Activated T-cell treated with anti-CD3 and anti-CD28 coated beads, Interleukin-2, amount 50 U/mL, for 48 hours (primary cell): ENCODE data around the gene CCN2.
"Not testable (repeated sequence)": the region's sequence is repeated elsewhere in the genome, so short reads cannot be mapped to it uniquely, and the experiment has no call there.

Source experiments
- DNase-seq, 2 experiments: peaks; one replicate each; pipeline ENCODE4 v3.0.0-alpha.2; 2020

The CCN2 gene

DNA sequence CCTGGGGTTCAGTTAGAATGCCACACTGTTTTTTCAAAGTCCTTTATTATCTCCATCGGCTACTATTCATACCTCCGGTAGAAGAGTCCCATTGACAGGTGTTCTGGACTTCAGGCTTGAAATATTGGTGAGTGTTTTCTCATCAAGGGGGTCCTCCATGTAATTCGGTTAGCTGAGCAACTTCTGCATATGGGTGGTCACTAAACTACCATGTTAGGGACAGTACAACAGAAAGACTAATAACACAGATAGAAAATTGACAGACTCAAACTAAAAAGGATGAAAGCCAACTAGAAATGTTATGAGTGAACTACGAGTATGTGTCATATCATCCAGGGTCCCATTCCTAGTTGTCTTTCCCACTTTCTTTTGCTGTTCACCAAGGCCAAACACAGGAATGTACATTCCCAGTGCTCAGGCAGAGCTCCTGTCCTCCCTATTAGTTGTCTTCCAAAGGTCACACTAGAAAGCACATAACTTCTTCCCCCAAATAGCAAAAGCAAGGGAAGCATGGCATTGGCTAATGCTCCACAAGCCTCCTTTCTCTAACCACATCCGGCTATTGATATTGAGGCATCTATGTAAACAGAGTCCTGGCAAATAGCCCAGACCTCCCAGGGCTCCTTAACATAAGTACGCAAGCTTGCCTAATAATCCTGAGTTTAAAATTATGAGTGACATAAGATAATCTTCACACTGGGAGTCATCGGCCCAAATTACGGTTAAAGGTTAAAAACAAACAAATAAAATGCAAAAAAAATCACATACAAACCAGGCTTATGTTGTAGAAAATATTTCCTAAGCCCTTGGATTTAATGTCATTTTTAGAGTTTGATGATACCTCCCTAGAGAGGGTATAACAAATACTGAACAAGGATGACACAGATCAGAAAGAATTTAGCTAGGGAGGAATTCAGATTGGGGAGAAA is 13.2 kb downstream of the CCN2 start:
- DNase-seq: no peak

DNA sequence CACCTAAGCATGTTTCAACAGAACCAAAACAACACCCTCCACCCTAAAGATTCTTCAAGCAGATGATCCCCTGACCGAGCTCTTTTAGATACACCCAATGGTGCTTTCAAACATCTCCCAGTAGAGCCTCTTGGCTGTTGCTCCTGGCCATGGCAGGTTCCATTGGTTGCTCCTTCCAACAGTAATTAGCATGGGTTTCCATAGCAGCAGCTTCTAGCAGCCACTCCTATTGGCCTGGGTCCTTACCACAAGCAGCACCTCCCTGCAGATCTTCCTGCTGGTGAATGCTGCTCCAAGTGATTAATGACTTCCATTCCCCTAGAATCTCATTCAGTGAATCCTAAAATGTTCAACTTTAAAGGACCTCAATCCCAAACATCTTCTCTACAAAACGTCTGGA is 13.9 kb downstream of the CCN2 start:
- no peak for DNase-seq

DNA sequence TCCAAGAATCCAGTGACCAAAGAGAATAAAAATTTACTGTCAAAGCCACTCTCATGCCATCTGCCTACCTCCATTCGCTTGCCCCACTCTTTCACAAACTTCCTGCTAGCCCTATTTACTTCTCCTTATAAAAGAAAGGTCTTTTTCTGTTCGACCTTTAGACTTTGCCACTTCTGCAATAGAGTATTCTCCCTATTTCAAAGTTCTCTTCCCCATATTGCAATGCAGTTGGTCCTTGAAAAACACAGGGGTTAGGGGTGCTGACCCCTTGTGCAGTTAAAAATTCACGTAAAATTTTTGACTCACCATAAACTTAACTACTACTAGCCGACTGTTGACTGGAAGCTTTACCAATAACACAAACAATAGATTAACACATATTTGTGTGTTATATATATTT is 15.0 kb downstream of the CCN2 start:
- DNase-seq: no peak

DNA sequence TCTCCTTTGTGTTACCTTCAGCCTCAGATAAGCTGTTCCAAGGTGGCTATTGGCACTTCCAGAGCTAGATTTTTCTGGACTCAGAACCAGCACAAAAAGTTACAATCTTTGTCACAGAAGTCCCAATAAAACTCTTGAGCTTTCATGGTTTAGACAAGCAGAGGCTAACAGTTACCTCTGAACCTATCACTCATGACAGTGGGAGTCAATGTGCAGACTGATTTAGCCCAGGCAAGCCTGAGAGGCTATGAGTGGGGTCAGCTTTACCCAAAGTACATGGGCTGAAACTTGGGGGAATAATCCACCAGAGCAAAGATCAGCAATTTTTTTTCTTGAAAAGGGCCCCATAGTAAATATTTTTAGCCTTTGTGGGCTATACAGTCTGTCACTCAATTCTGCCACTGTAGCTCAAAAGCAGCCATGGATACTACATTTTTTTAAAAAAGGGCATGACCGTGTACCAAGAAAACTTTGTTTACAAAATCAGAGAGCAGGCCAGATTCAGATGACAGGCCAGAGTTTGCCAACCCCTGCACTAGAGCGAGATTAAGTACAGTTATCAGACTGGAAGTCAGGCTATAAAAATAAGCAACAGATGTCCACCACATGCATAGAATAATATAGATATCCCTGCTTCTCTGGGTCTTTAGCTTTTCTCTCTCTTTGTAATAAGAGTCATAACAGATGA is 20.0 kb downstream of the CCN2 start:
- DNase-seq: no peak

DNA sequence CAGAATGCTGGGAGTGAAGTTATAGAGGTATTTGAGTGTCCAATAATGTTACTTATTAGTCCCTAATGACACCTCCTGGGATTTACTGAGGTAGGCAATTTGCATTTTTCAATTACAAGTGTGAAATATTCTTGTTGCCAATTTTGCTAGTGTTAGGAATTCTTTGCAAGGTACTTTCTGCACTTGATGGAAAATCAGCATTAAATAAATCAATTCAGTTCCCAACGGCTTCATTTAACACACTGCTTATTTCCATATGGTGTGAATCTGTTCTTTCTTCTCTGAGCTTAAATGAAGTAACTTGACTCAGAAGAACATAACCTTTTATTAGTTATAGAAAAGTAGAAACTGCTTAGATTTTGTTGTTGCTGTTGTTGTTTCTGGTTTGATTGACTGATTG is 21.2 kb downstream of the CCN2 start:
- DNase-seq: no peak

DNA sequence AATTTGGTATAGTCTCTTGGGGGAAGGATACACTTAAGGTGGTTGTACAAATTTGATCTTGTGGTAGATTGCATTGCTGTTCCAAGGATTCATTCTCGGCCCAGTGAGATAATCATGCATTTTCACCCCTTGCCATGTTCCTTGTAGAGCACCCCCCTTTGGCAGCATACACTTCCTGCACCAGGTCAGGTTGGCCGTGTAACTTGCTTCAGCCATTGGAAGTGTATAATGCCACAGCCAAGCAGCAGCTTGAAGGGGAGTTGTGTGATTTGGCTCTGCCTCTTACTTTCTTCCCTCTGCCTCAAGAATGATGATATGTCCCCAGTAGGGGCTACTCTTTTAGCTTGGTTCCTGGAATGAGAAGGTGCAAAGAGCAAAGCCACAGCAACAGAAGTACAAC is 21.9 kb downstream of the CCN2 start:
- no peak for DNase-seq

DNA sequence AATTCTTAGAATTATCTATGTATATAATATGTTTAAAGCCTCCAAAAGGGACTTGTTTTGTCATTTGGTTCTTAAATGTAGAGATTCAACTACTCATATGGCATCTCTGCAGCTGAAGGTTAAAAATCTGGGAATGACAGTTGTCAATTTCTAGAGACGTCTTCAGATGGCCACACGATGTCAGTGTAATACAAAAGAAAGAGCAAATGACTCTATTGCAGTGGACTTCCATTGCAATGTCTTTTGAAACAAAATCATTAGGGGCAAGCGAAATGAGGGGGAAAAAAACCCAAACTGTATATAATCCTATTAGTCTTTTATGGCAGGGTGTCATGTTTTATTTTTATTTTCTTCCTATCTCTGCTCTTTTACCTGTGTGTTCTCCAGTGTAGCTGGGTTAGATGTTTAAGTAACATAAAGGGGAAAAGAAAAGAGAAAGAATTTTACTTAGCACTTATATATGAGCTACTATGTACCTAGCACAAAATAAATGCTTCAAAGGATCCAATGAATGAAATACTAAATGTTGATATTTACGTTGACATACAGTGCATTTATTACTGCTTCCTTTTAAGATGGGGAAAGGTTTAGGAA is 26.2 kb downstream of the CCN2 start:
- no peak for DNase-seq

DNA sequence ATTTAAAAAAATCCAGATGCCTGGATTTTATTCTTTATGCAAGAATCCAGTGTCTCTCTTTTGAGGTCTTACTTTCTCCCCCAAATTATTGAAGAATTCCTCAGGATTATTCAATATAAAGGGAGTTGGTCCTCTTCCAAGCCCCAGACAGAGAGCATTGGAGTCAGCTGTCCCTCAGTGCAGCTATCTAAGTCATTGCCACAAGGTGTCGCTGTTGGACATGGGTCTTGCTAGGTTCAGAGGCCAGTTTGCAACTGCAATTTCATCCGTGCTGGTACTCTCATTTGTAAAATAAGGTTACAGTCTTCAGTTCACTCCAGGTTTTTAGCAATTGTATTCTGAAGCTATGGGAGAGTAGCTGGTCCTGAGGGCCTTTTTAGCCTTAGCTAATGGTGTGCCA is 27.8 kb downstream of the CCN2 start:
- DNase-seq: peak; percentile 62 to 66

DNA sequence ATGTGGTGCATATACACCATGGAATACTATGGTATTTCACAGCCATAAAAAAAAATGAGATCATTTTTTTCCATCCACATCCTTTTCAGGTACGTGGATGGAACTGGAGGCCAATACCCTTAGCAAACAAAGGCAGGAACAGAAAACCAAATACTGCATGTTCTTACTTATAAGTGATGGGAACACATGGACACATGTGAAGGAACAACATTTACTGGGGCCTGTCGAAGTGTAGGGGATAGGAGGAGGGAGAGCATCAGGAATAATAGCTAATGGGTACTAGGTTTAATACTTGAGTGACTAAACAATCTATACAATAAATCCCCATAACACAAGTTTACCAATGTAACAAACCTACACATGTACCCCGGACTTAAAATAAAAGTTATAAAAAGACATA is 30.5 kb downstream of the CCN2 start:
- no peak for DNase-seq

DNA sequence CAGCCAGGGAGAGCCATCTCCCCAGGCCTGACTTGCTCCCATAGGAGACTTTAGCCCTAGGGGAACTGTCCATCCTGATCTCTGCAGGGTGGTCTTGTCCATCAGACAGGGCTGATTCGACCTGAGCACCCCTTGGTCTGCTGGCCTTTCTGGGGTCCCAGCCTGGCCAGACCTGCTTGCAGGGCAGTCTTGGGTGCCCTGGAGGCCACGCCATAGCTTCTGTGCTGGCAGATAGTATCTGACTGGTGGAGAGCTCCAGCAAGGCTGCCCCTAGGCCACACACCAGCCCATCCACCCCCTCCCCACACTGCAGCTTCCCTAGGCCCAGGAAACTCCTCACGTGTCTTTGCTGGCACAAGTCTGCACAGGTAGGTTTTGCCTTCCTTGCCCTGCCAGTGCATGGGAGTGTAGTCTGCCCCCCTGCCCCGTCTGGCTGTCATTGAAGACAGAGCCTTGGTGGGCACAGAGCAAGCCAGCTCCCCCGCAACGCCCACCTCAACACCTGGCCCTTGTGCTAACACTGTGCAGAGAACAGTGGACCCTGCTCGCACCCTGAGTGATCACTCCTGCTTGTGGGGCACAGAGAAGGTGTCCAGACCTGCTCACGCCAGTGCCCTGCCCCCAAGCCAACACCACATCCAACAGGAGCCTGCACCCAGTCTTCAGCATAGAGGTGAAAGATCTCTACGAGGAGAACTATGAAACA is 32.4 kb downstream of the CCN2 start:
- no peak for DNase-seq

DNA sequence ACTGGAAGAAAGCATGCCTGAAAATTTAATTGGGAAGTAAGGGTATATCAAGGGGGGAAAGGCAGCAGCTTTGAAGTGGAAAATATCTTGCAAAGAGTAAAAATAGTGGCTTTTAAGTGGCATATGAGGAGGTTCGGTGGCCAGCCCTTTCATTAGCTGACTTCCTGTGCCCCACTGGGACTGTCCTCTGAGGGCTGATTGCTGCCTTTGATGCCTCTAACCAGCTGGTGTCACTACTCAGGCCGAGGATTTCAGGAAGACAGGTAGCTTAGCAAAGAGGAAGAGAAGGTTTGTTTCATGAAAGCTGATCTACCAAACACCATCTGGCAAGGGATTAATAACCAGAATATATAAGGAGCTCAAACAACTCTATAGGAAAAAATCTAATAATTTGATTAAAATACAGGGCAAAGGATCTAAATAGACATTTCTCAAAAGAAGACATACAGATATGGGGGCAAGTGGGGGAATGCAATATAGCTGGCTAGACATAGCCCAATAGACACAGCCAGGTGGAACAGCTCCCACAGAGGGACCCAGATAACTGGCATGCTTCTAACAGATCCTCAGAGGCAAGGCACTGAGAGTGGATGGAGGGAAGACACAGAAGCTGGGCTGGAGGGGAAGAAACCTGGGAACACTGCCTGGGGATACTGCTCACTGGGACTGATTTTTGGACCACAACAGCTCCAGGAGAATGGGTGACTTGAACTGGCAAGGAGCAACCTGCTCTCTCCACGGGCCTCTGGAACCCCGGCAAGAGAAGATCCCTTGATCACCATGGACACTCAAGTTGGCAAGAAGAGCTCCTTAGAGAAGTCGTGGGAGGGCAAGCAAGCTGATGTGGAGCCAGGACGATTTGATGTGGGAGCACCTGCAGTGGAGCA is 33.2 kb downstream of the CCN2 start:
- no peak for DNase-seq

DNA sequence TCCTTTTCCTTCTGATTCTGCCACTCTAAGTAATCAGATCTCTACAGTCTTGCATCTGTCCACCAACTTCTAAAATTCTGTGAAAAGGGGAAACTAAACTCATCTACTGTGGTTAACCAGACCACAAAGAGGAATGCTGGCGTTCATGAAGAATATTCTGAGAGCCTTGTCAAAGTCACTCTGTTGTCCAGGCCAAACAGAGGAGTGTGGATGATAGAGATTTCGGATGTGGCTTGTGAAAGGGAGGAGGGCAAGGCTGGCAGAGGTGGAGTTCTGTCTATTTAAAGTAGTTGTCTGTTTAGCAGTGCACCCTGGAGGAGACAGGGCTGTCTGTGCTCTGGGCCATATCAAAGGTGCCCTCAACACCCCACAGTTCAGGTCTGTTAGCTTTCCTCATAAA is 33.9 kb downstream of the CCN2 start:
- DNase-seq: no peak

DNA sequence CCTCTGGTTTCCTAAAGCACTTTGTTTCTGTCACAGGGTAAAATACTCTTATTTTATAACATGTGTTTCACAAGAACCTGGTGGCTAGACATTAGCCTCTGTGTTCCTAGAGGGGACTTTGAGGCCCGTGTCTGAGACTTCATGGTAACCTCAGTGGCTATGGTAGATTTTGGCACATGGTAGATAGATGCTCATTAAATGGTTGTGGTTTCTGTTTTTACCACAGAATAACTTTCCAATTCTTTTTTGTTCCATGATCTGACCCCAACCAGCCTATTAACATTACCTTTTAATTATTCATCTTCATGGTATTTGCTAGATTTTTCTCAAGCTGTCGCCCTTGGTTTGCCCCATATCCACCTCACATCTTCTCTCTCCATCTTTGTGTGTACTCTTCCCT is 34.3 kb downstream of the CCN2 start:
- DNase-seq: no peak

DNA sequence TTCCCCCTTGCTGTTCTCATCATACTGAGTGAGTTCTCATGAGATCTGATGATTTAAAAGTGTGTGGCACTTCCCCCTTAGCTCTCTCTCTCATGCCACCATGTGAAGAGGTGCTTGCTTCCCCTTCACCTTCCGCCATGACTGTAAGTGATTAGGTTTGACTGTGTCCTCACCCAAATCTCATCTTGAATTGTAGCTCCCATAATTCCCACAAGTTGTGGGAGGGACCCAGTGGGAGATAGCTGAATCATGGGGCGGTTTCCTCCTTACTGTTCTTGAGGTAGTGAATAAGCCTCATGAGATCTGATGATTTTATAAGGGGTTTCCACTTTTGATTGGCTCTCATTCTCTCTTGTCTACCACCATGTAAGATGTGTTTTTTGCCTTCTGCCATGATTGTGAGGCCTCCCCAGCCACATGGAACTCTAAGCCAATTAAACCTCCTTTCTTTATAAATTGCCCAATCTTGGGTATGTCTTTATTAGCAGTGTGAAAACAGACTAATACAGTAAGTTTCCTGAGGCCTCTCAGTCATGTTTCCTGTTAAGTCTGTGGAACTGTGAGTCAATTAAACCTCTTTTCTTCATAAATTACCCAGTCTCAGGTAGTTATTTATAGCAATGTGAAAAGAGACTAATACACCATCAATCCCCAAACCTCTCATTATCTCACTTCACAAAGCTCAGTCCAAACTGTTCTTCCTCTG is 34.9 kb downstream of the CCN2 start:
- DNase-seq: not testable (repeated sequence)

DNA sequence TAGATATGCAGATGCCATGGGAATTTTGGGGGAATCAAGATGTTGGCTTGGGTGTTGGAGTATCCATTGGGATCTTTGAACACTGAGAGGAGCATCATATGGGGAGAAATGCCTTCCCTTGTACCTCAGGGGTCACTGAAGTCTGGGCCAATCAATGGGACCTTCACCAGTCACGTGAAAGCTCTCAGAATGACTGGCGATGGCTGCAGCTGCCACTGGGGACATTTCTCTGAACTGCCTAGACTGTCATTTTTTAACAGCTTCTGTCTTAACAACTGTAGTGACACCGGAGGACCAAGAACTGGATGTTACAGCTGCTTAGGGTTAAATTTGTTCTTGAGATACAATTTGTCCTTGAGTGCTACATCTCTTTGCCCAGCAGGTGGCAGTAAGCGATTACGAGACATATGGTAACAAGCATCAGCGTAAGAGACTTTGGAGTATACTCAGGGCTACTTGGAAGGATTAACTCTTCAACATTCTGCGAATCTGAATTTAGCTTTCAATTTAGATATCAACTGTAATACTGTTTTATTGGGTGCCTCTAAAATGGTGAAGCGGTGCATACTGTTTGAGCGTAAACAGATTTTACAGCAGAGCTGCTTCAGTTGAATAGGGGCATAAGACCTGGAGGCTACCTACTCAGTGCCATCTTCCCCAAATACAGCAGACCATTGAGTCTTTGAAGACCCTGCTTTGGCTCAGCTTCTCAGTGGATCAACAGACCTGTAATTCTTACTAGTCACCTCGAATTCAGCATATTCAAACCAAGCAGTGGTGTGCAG is 36.0 kb downstream of the CCN2 start:
- DNase-seq: peak; percentile 59 to 60

DNA sequence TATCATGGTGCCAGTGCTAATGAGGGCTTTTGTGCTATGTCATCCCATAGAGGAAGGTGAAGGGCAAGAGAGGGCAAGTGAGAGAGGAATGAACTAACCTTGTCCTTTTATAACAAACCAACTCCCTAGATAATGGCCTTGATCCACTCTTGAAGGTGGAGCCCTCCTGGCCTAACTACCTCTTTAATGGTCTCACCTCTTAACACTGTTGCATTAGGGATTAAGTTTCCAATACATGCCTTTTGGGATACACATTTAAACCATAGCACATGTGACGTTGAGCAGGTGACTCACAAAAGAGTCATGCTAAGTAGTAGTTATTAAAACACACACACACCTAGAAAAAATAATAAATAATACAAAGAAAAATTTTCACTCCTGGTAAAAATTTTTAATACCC is 36.9 kb downstream of the CCN2 start:
- DNase-seq: no peak

DNA sequence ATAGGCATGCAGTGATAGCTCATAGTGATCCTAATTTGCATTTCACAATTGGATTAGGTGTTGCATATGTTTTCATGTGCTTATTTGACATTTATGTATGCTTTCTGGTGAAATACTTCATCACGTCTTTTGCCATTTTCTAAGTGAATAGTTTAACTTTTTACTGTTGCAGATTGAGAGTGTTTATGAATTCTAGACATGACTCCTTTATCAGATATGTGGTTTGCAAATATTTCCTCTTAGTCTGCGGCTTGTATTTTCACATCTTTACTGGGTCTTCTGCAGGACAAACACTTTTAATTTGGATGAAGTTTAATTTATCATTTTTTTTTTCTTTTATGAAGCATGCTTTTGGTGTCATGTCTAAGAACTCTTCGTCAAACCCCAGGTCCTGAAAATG is 39.2 kb downstream of the CCN2 start:
- no peak for DNase-seq

DNA sequence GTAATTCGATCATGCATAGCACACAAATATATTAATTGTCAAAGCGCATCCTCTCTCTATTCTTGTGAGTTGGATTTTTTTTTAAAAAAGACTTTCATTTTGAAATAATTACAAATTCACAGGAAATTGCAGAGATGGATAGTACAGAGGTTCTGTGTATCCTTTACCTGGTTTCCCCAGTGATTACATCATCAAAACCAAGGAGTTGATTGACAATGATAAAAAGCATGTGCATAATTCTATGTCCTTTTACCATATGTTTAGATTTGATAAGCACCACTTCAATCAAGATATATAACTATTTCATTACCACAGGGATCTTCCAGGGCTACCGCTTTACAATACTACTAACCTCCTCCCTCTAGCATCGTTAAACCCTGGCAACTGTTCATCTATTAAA is 40.2 kb downstream of the CCN2 start:
- DNase-seq: no peak

DNA sequence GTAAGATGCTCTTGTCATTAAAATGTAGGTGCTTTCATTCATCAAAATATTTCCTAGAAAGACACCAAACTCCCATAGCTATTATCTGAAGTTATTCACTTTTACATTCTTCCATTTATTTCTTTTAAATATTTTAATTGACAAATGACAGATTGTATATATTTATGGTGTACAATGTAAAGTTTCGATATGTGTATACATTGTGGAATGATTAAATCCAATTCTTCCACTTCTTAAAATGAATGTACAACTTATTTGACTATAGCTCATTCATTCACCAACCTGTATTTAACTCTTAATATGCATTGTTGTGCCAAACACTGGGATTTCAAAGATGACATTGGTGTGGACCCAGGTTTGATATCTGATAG is 41.0 kb downstream of the CCN2 start:
- no peak for DNase-seq

DNA sequence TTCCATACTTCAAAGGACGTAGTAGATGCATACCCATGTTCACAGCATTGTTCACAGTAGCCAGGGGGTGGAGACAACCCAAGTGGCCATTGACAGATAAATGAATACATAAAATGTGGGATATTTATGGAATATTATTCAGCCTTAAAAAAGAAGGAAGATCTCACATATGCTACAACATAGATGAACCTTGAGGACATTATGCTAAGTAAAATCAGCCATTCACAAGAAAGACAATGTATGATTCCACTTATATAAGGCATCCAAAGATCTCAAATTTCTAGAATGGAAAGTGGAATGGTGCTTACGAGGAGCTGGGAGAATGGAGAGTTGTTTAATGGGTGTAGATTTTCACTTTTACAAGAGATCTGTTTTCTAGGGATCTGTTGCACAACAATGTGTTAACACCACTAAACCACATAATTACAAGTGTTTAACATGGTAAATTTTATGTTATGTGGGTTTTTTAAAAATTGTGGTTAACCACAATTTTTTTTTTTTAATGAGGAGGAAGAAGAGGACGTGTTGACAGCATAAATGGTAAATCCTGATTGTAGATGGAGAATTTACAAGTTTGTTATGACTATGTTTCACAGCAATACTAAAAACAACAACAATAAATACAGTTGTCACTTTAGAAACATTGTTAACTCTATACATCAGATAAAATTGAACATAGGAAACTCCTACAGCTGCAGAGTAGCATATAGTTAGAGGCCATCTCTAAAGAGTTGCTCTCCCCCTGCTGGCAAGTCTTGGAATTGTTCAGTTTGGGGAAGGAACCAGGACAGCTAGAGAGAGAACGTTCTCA is 41.6 kb downstream of the CCN2 start:
- peak; percentile 79 to 80 for DNase-seq
